ENCODE measurements around the gene SLC22A23.

DNA sequence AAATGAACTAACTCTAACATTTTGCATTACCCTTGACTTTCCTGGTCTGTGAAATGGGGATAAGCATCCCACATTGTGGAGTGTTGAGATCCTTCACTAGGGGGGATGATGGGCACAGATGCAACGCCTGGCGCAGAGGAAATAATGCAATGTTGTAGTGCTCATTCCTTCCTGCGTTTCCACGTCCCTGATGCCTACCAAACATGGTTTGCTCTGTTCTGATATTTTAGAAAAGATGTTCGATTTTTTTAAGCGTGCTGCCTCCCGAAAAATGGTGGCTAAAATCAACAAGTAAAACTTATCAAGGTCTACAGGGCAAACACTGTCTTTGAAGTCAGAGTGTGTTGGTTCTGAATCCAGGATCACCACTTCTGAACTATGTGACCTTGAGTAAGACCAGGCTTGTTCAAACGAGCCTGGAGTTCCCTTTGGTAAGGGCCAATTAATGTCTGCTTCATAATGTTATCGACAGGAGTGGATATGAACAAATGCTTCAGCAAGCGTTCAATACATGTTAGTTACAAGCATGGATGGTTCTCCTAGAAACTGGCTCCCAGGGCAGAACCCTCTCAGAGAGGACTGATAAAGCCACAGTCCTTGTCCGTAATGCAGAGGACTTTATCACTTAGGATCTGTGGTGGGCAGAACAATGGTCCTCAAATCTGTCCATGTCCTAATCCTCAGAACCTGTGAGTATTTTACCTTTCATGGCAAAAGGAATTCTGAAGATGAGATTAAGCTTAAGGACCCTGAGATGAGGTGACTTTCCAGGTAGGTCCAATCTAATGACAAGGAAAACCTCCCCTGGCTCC lies 44.7 kb downstream of the SLC22A23 start:
- TF ChIP-seq POLR2A (IDR thresholded peaks at IDR 0.05; ENCODE audit: low read depth, low read length): no peak
- TF ChIP-seq POLR2AphosphoS5 (IDR thresholded peaks at IDR 0.05; ENCODE audit: low read depth, low read length): no peak
- TF ChIP-seq TAF1 (IDR thresholded peaks at IDR 0.05; ENCODE audit: borderline replicate concordance, low read depth, low read length): no peak

Measured in GM12892 (cell line).